HG03039 (cell line): ENCODE data around the gene IL17RB.

Experiments
- ATAC-seq: cut with Tn5 transposase; IDR thresholded peaks from one replicate; pipeline ENCODE4 v1.9.1; 2021; ENCODE audit warnings: mild to moderate bottlenecking, moderate library complexity; ENCODE audit not compliant: unreplicated experiment

Gene IL17RB

GRCh38 chr3:53846134-53846850, at the start of gene IL17RB, which contains the start of gene CHDH:
TSS of gene IL17RB (plus strand) at chr3:53846568. CDS start at chr3:53846589, 21 bp downstream.
TSS of gene CHDH (minus strand) at chr3:53846419. CDS start at chr3:53824008, 22,411 bp downstream.
- ATAC-seq, result peak; percentile 41

GRCh38 chr3:53798144-53798543, 48.2 kb upstream of the IL17RB start:
- ATAC-seq, result no peak

GRCh38 chr3:53799338-53799865, 47.0 kb upstream of the IL17RB start:
- ATAC-seq, result no peak

- no peak for ATAC-seq
Measured at GRCh38 chr3:53800041-53800906, 46.1 kb upstream of the IL17RB start.

- ATAC-seq, result no peak
Measured at GRCh38 chr3:53801319-53801718, 45.0 kb upstream of the IL17RB start.

- no peak for ATAC-seq
Measured at GRCh38 chr3:53802256-53802880, 44.0 kb upstream of the IL17RB start.

GRCh38 chr3:53803124-53803815, 43.1 kb upstream of the IL17RB start:
- ATAC-seq, result no peak

GRCh38 chr3:53803816-53804695, 42.3 kb upstream of the IL17RB start:
- no peak for ATAC-seq

GRCh38 chr3:53804697-53805462, 41.5 kb upstream of the IL17RB start:
- peak; percentile 65 for ATAC-seq

GRCh38 chr3:53805463-53806159, 40.8 kb upstream of the IL17RB start:
- ATAC-seq, result no peak

GRCh38 chr3:53806182-53807116, 39.9 kb upstream of the IL17RB start:
- ATAC-seq, result no peak

- ATAC-seq, result no peak
Measured at GRCh38 chr3:53807117-53807810, 39.1 kb upstream of the IL17RB start.

GRCh38 chr3:53808496-53808895, 37.9 kb upstream of the IL17RB start:
- no peak for ATAC-seq

GRCh38 chr3:53809267-53809666, 37.1 kb upstream of the IL17RB start:
- ATAC-seq, result no peak

GRCh38 chr3:53809764-53810400, 36.5 kb upstream of the IL17RB start:
- no peak for ATAC-seq
